HCT116 (cell line): ENCODE data around the gene RPL18A. TPM values are rescaled to one million over a fixed set of nuclear protein-coding genes. Genes with fewer than 3 reads are reported as not detected.

ENCODE experiments used
- ATAC-seq: fragments of 200-7000 bp; cut with Tn5 transposase; 2 replicates; pipeline ENCODE4 v1.9.1; 2020; ENCODE audit warnings: mild to moderate bottlenecking, moderate library complexity
- BruUV-seq: library from RNA; stranded (reverse); fragments of 400-500 nt; replicated peaks from 2 replicates; lab custom pipeline; 2021; lab: Mats Ljungman, UMichigan
- CTCF ChIA-PET: fragments of 300-600 bp; sonication (Branson Sonifier 250); formaldehyde crosslinking; loops from one replicate; lab custom pipeline; 2021; ENCODE audit warnings: antibody characterized with exemption; lab: Charles Lee
- POLR2A ChIA-PET: fragments of 300-600, 350-600 bp; sonication (Branson Sonifier 250); formaldehyde crosslinking; loops from one replicate; lab custom pipeline; 2021; ENCODE audit warnings: antibody characterized with exemption; lab: Charles Lee
- RAD21 ChIA-PET, 2 experiments: fragments of 300-600 bp; sonication (Branson Sonifier 250); formaldehyde crosslinking; loops; one replicate each; lab custom pipeline; 2023; ENCODE audit warnings: low total read pairs in 2 of 2; ENCODE audit not compliant: uncharacterized antibody in 2 of 2, unreplicated experiment in 2 of 2, low non-redundant PET in 1 of 2; lab: Charles Lee
- DNase-seq: peaks from one replicate; pipeline ENCODE4 v3.0.0-alpha.2; 2010; ENCODE audit warnings: low read depth, low spot score
- H2AFZ ChIP-seq: fragments of 200-600 bp; shearing (Covaris generic), sonication (generic); 2 replicates; pipeline ENCODE4 v1.6.1; 2017; ENCODE audit warnings: low read depth, mixed run types, mixed read lengths, antibody characterized with exemption, low read length; ENCODE audit not compliant: poor library complexity, severe bottlenecking
- H3K27ac ChIP-seq: 2 replicates; pipeline ENCODE4 v1.5.1; 2012; ENCODE audit warnings: low read depth, low read length
- H3K27me3 ChIP-seq: fragments of 200-600 bp; sonication (generic); 2 replicates; pipeline ENCODE4 v1.6.1; 2016; ENCODE audit warnings: mixed run types, low read length, mixed read lengths; ENCODE audit not compliant: insufficient read depth
- H3K36me3 ChIP-seq, 2 experiments: fragments of 200-500 bp in 1 of 2; fragments of 200-600 bp in 1 of 2; sonication (Bioruptor generic) in 1 of 2; sonication (generic) in 1 of 2; 2 replicates each; pipeline versions ENCODE4 v1.5.1 to v1.6.1; 2014 to 2016; ENCODE audit warnings: low read length in 2 of 2, inconsistent platforms in 1 of 2, mixed read lengths in 1 of 2, mixed run types in 1 of 2; ENCODE audit not compliant: insufficient read depth in 2 of 2, control insufficient read depth in 1 of 2
- H3K4me1 ChIP-seq, 2 experiments: fragments of 200-600 bp in 1 of 2; sonication (generic) in 1 of 2; 2 replicates each; pipeline versions ENCODE4 v1.5.1 to v1.6.1; 2012 to 2017; ENCODE audit warnings: low read length in 2 of 2, inconsistent platforms in 1 of 2, mild to moderate bottlenecking in 1 of 2, mixed read lengths in 1 of 2, mixed run types in 1 of 2, moderate library complexity in 1 of 2; ENCODE audit not compliant: insufficient read depth in 2 of 2, control insufficient read depth in 1 of 2
- H3K4me2 ChIP-seq: fragments of 200-600 bp; sonication (generic); 2 replicates; pipeline ENCODE4 v1.6.1; 2017; ENCODE audit warnings: mixed run types, low read length, mixed read lengths
- H3K4me3 ChIP-seq, 2 experiments: fragments of 200-600 bp in 1 of 2; sonication (generic) in 1 of 2; replicated peaks in 1 of 2; 2 replicates each; pipeline ENCODE4 v1.5.1; 2011 to 2016; ENCODE audit warnings: low read length in 2 of 2, control low read depth in 1 of 2, low read depth in 1 of 2, mild to moderate bottlenecking in 1 of 2, mixed read lengths in 1 of 2, mixed run types in 1 of 2
- H3K79me2 ChIP-seq: fragments of 200-600 bp; sonication (generic); 2 replicates; pipeline ENCODE4 v1.6.1; 2017; ENCODE audit warnings: mild to moderate bottlenecking, mixed run types, low read length, moderate library complexity, mixed read lengths; ENCODE audit not compliant: insufficient read depth
- H3K9ac ChIP-seq: fragments of 200-600 bp; sonication (generic); 2 replicates; pipeline ENCODE4 v1.6.1; 2016; ENCODE audit warnings: low read length, mixed read lengths
- H3K9me2 ChIP-seq: fragments of 200-600 bp; sonication (generic), shearing (Covaris generic); 2 replicates; pipeline ENCODE4 v1.6.1; 2017; ENCODE audit warnings: mixed run types, mild to moderate bottlenecking, moderate library complexity; ENCODE audit not compliant: insufficient read depth
- H3K9me3 ChIP-seq, 2 experiments: fragments of 200-500 bp in 1 of 2; fragments of 200-600 bp in 1 of 2; sonication (Bioruptor generic) in 1 of 2; sonication (generic) in 1 of 2; 2 replicates each; pipeline ENCODE4 v1.6.1; 2014 to 2017; ENCODE audit warnings: low read length in 2 of 2, mixed read lengths in 2 of 2, inconsistent platforms in 1 of 2, low read depth in 1 of 2, mild to moderate bottlenecking in 1 of 2, mixed run types in 1 of 2, moderate library complexity in 1 of 2; ENCODE audit not compliant: control insufficient read depth in 1 of 2, insufficient read depth in 1 of 2
- H4K20me1 ChIP-seq: fragments of 200-600 bp; sonication (generic), shearing (Covaris generic); 2 replicates; pipeline ENCODE4 v1.6.1; 2017; ENCODE audit warnings: mixed run types, mild to moderate bottlenecking, moderate library complexity; ENCODE audit not compliant: insufficient read depth
- ZNF274 ChIP-seq: fragments of 200-500 bp; sonication (Bioruptor generic); IDR thresholded peaks from 2 replicates; pipeline ENCODE4 v1.6.1; 2014; ENCODE audit warnings: mild to moderate bottlenecking, low read depth, low read length, inconsistent platforms
- intact Hi-C: fragments of 100-400 bp; cut with micrococcal nuclease; formaldehyde crosslinking; loops from 2 replicates; pipeline ENCODE4 v1.10.0; 2022
- total RNA-seq: library from RNA; stranded (reverse); gene quantifications from one replicate; pipeline ENCODE4 v1.2.1, GENCODE V29; 2021; ENCODE audit not compliant: unreplicated experiment
- TF ChIP-seq, protein P1 (sequence below), 3 experiments: fragments of 200-600 bp in 1 of 3; sonication (generic) in 1 of 3; IDR thresholded peaks in 2 of 3; conservative IDR thresholded peaks in 1 of 3; 2 replicates each; pipeline ENCODE4 v1.5.1; 2012 to 2017; ENCODE audit warnings: low read depth in 2 of 3, low read length in 2 of 3, antibody characterized with exemption in 1 of 3, borderline replicate concordance in 1 of 3, control low read depth in 1 of 3, mild to moderate bottlenecking in 1 of 3, mixed read lengths in 1 of 3, mixed run types in 1 of 3, moderate library complexity in 1 of 3; ENCODE audit not compliant: insufficient read depth in 1 of 3
- TF ChIP-seq, protein P2 (sequence below): IDR thresholded peaks from 2 replicates; pipeline ENCODE4 v1.6.1; 2012
- TF ChIP-seq, protein P3 (sequence below): IDR thresholded peaks from 2 replicates; pipeline ENCODE4 v1.6.1; 2012

The RPL18A gene
- total RNA-seq, 1 experiment from 2014 or later, result 3,525 TPM

DNA sequence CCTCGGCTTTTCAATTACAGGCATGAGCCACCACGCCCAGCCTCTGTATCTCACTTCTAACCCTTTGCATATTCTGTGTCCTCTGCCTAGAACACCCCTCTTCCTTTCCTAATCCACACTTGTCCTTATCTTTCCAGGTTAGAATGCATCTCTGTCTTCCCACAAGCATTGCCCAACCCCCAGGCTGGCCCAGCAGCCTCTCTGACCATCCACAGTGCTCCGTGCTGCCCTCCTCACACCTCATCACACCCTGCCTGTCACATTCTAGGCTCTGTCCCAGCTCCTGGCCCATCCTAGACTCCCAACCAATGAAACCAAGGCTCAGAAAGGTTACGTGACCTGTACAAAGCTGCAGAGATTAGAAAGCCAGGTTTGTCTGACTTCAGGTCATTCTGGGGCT is 23.2 kb upstream of the RPL18A start (continued):
- TF ChIP-seq, protein P1, sequence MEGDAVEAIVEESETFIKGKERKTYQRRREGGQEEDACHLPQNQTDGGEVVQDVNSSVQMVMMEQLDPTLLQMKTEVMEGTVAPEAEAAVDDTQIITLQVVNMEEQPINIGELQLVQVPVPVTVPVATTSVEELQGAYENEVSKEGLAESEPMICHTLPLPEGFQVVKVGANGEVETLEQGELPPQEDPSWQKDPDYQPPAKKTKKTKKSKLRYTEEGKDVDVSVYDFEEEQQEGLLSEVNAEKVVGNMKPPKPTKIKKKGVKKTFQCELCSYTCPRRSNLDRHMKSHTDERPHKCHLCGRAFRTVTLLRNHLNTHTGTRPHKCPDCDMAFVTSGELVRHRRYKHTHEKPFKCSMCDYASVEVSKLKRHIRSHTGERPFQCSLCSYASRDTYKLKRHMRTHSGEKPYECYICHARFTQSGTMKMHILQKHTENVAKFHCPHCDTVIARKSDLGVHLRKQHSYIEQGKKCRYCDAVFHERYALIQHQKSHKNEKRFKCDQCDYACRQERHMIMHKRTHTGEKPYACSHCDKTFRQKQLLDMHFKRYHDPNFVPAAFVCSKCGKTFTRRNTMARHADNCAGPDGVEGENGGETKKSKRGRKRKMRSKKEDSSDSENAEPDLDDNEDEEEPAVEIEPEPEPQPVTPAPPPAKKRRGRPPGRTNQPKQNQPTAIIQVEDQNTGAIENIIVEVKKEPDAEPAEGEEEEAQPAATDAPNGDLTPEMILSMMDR (IDR thresholded peaks at IDR 0.05 in 2 of 3, conservative IDR thresholded peaks at IDR 0.05 in 1 of 3; ENCODE audit: borderline replicate concordance in 1 of 3, insufficient read depth in 1 of 3, low read depth in 2 of 3, low read length in 2 of 3), result no peak
- no peak for TF ChIP-seq ZNF274
- TF ChIP-seq, protein P2, sequence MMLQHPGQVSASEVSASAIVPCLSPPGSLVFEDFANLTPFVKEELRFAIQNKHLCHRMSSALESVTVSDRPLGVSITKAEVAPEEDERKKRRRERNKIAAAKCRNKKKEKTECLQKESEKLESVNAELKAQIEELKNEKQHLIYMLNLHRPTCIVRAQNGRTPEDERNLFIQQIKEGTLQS, result no peak
- TF ChIP-seq, all 23 proteins: peak for 0

DNA sequence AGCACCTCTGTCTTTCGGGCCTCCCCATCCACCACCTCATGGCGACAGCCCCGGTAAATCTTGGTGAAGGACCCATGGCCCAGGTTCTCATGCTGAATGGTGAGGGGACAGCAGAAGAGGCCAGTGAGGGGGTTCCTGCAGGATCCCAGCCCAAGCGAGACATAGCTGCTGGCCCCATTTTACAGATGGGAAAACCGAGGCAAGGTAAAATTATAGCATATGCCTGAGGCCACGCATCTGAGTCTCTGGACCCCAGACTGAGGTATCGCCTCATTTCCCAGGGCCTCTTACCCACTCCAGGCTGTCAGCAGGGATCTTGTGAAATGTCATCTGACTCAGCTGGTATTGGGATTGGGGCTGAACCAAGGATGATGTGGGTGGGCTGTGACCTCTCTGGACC is 21.7 kb upstream of the RPL18A start:
- no peak overlapping the region for H2AFZ ChIP-seq
- ATAC-seq (no peak), DNase-seq (no peak)
- ChIA-PET CTCF (no interaction called here), POLR2A (interaction anchor here (0.8 kb wide), 1 partner anchor 21 kb away, joined by 3 read pairs; the partner anchor contains the start of gene RPL18A), RAD21 (interaction anchor here in 1 of 2 experiments (0.6 kb wide), 1 partner anchor 71 kb away, joined by 3 read pairs; no protein-coding TSS in a partner anchor)
- H3K4me1 ChIP-seq, result peaks cover 9 to 36% of the 10 kb centered on the region in 2 experiments; a peak in 3 of 4 replicates
- no peak overlapping the region for H3K9ac ChIP-seq
- no peaks in the 10 kb centered on the region for H3K36me3 ChIP-seq
- no peak overlapping the region for H3K4me2 ChIP-seq
- H3K4me3 ChIP-seq, result no peak overlapping the region
- no peaks in the 10 kb centered on the region for H3K9me3 ChIP-seq
- H3K27ac ChIP-seq, result no peak overlapping the region
- no peaks in the 10 kb centered on the region for H4K20me1 ChIP-seq
- no peaks in the 10 kb centered on the region for H3K27me3 ChIP-seq
- intact Hi-C loops, result no loop called here
- TF ChIP-seq, protein P3, sequence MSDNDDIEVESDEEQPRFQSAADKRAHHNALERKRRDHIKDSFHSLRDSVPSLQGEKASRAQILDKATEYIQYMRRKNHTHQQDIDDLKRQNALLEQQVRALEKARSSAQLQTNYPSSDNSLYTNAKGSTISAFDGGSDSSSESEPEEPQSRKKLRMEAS, result no peak
- TF ChIP-seq, all 23 proteins: peak for 0
- peaks cover 7% of the 10 kb centered on the region for H3K79me2 ChIP-seq
- BruUV-seq, result no TSS peak
- H3K9me2 ChIP-seq, result no peaks in the 10 kb centered on the region
